K562 (cell line): Measurements from ENCODE around the gene ERBB4. TPM values are rescaled to one million over a fixed set of nuclear protein-coding genes. Genes with fewer than 3 reads are reported as not detected.

ENCODE experiments used
- ATAC-seq: fragments of 200-7000 bp; cut with Tn5 transposase; 3 replicates; pipeline ENCODE4 v1.9.1; 2020; ENCODE audit warnings: moderate library complexity
- BruUV-seq: library from RNA; stranded (reverse); fragments of 400-500 nt; replicated peaks from 2 replicates; lab custom pipeline; 2021; lab: Mats Ljungman, UMichigan
- CTCF ChIA-PET: fragments of 300-600 bp; formaldehyde crosslinking; extraction: SDS; loops from one replicate; lab custom pipeline; 2021; ENCODE audit warnings: low intra/inter-chr PET ratio; lab: Yijun Ruan, JAX
- POLR2A ChIA-PET: fragments of 300-600, 350-650 bp; sonication (Branson Sonifier 250); formaldehyde crosslinking; extraction: SDS; loops from one replicate; lab custom pipeline; 2021; ENCODE audit warnings: antibody characterized with exemption, inconsistent platforms; lab: Yijun Ruan, JAX
- DNase-seq, 4 experiments: peaks; one replicate each; pipeline versions ENCODE4 v3.0.0 to v3.0.0-alpha.2; 2011 to 2018; ENCODE audit warnings: low spot score in 3 of 4, mixed read lengths in 3 of 4; ENCODE audit errors: extremely low read depth in 1 of 4
- FAIRE-seq: peaks from 2 replicates; lab custom pipeline; 2011; peaks lifted over from hg19 to GRCh38; lab: Jason Lieb, UNC
- H2AFZ ChIP-seq: 2 replicates; pipeline ENCODE4 v1.6.0; 2011; ENCODE audit warnings: low read depth, low read length, control low read depth, inconsistent platforms
- H3K27ac ChIP-seq: fragments of 200-600 bp; 3 replicates; pipeline ENCODE4 v1.8.0; 2011; ENCODE audit warnings: low read depth, mild to moderate bottlenecking, control low read depth, inconsistent platforms, low read length, moderate library complexity, mixed read lengths; ENCODE audit errors: extremely low read depth
- H3K27me3 ChIP-seq, 2 experiments: fragments of 300-600 bp in 1 of 2; 2 replicates in 1 of 2; 3 replicates in 1 of 2; pipeline versions ENCODE4 v1.6.0 to v1.8.0; 2011; ENCODE audit warnings: inconsistent platforms in 2 of 2, low read length in 2 of 2, mild to moderate bottlenecking in 1 of 2, mixed read lengths in 1 of 2, moderate library complexity in 1 of 2; ENCODE audit not compliant: control insufficient read depth in 2 of 2, insufficient read depth in 2 of 2
- H3K36me3 ChIP-seq: fragments of 300-600 bp; 3 replicates; pipeline ENCODE4 v1.8.0; 2011; ENCODE audit warnings: mild to moderate bottlenecking, low read length, inconsistent platforms; ENCODE audit not compliant: control insufficient read depth, insufficient read depth
- H3K4me1 ChIP-seq, 2 experiments: fragments of 200-600 bp in 1 of 2; replicated peaks in 1 of 2; 2 replicates in 1 of 2; 3 replicates in 1 of 2; pipeline versions ENCODE4 v1.5.1 to v1.8.0; 2011; ENCODE audit warnings: inconsistent platforms in 2 of 2, low read length in 2 of 2, mild to moderate bottlenecking in 1 of 2, mixed read lengths in 1 of 2, moderate library complexity in 1 of 2; ENCODE audit not compliant: control insufficient read depth in 2 of 2, insufficient read depth in 2 of 2
- H3K4me2 ChIP-seq: 2 replicates; pipeline ENCODE4 v1.6.1; 2011; ENCODE audit warnings: low read length, control low read depth, inconsistent platforms, mixed read lengths; ENCODE audit not compliant: insufficient read depth
- H3K4me3 ChIP-seq: fragments of 200-600 bp; sonication (generic), shearing (Covaris generic); 2 replicates; pipeline ENCODE4 v1.5.1; 2016; ENCODE audit warnings: control low read depth, inconsistent platforms
- H3K79me2 ChIP-seq: fragments of 200-600 bp; 3 replicates; pipeline ENCODE4 v1.8.0; 2011; ENCODE audit warnings: low read length, inconsistent platforms; ENCODE audit not compliant: control insufficient read depth, insufficient read depth
- H3K9ac ChIP-seq, 2 experiments: 2 replicates each; pipeline versions ENCODE4 v1.6.0 to v1.6.1; 2011; ENCODE audit warnings: low read depth in 2 of 2, low read length in 2 of 2, control low read depth in 1 of 2, inconsistent platforms in 1 of 2, mild to moderate bottlenecking in 1 of 2, mixed read lengths in 1 of 2; ENCODE audit not compliant: insufficient read depth in 1 of 2
- H3K9me1 ChIP-seq: one replicate; pipeline ENCODE4 v1.6.0; 2011; ENCODE audit warnings: inconsistent platforms, mild to moderate bottlenecking, low read length, moderate library complexity; ENCODE audit not compliant: control insufficient read depth, insufficient read depth
- H3K9me3 ChIP-seq: replicated peaks from 2 replicates; pipeline ENCODE4 v1.5.1; 2011; ENCODE audit warnings: low read depth, low read length, inconsistent platforms; ENCODE audit not compliant: control insufficient read depth, insufficient read depth
- H4K20me1 ChIP-seq: replicated peaks from 2 replicates; pipeline ENCODE4 v1.6.1; 2011; ENCODE audit warnings: low read length, inconsistent platforms, mixed read lengths; ENCODE audit not compliant: control insufficient read depth, insufficient read depth
- FOXA3 ChIP-seq, 2 experiments: fragments of 450-650 bp in 1 of 2; sonication (generic) in 1 of 2; formaldehyde crosslinking; IDR thresholded peaks in 1 of 2; conservative IDR thresholded peaks in 1 of 2; 2 replicates each; pipeline versions ENCODE4 v1.4.0 to v1.8.0; 2020 to 2022; ENCODE audit warnings: mild to moderate bottlenecking in 2 of 2, missing genetic modification reagents in 1 of 2
- FOXK2 ChIP-seq, 2 experiments: fragments of 450-650 bp; IDR thresholded peaks in 1 of 2; conservative IDR thresholded peaks in 1 of 2; 2 replicates each; pipeline ENCODE4 v1.6.1; 2016; ENCODE audit warnings: low read depth in 2 of 2, mild to moderate bottlenecking in 1 of 2
- HMG20A ChIP-seq: fragments of 450-650 bp; formaldehyde crosslinking; conservative IDR thresholded peaks from 2 replicates; pipeline ENCODE4 v1.4.0; 2020; ENCODE audit warnings: mild to moderate bottlenecking, mixed read lengths
- HSF4 ChIP-seq: fragments of 250-450 bp; sonication (Bioruptor Pico); IDR thresholded peaks from 2 replicates; pipeline ENCODE4 v2.1.2; 2022; ENCODE audit warnings: mild to moderate bottlenecking, moderate library complexity, borderline replicate concordance
- LCOR ChIP-seq: sonication (generic); formaldehyde crosslinking; IDR thresholded peaks from 2 replicates; pipeline ENCODE4 v1.8.0; 2022; ENCODE audit warnings: mild to moderate bottlenecking, missing genetic modification reagents
- MCM2 ChIP-seq: fragments of 450-650 bp; IDR thresholded peaks from 2 replicates; pipeline ENCODE4 v1.6.1; 2017; ENCODE audit warnings: low read depth, mild to moderate bottlenecking
- MEIS2 ChIP-seq: fragments of 450-650 bp; IDR thresholded peaks from 2 replicates; pipeline ENCODE4 v1.6.1; 2014; ENCODE audit warnings: mild to moderate bottlenecking; ENCODE audit not compliant: partially characterized antibody
- POLR3A ChIP-seq: IDR thresholded peaks from 2 replicates; pipeline ENCODE4 v1.6.1; 2011; ENCODE audit warnings: borderline replicate concordance, mild to moderate bottlenecking, moderate library complexity; ENCODE audit not compliant: insufficient read length, insufficient read depth; ENCODE audit errors: extremely low read depth
- PURB ChIP-seq: sonication (generic); formaldehyde crosslinking; IDR thresholded peaks from 2 replicates; pipeline ENCODE4 v1.9.0; 2021; ENCODE audit warnings: low read depth, mild to moderate bottlenecking, missing genetic modification reagents
- RBM22 ChIP-seq: fragments of 200-400 bp; formaldehyde crosslinking; IDR thresholded peaks from 2 replicates; pipeline ENCODE4 v1.6.1; 2018; ENCODE audit warnings: low read length, low read depth; ENCODE audit not compliant: poor library complexity, severe bottlenecking
- TEAD1 ChIP-seq, 2 experiments: fragments of 450-650 bp in 1 of 2; sonication (generic) in 1 of 2; formaldehyde crosslinking; IDR thresholded peaks; 2 replicates each; pipeline versions ENCODE4 v1.4.0 to v1.8.0; 2020 to 2022; ENCODE audit warnings: mild to moderate bottlenecking in 2 of 2, missing genetic modification reagents in 1 of 2
- TEAD2 ChIP-seq: fragments of 450-650 bp; IDR thresholded peaks from 2 replicates; pipeline ENCODE4 v1.6.1; 2016; ENCODE audit warnings: missing genetic modification characterization, control low read depth, missing compliant biosample characterization
- TSC22D4 ChIP-seq: fragments of 450-650 bp; IDR thresholded peaks from 2 replicates; pipeline ENCODE4 v1.6.1; 2016; ENCODE audit warnings: missing genetic modification characterization, missing biosample characterization, control low read depth
- ZFP30 ChIP-seq: fragments of 250-450 bp; sonication (Bioruptor Pico); IDR thresholded peaks from 2 replicates; pipeline ENCODE4 v1.8.0; 2022; ENCODE audit warnings: moderate library complexity, mild to moderate bottlenecking, inconsistent platforms, borderline replicate concordance
- WGBS: fragments of 100-300 bp; shearing (Covaris generic); methylation state at CpG from one replicate; pipeline ENCODE4 v1.1.6; 2016; ENCODE audit warnings: low coverage, mixed read lengths; ENCODE audit not compliant: insufficient coverage; ENCODE audit errors: missing lambda C conversion rate; 5-methylcytosine and 5-hydroxymethylcytosine counted together
- in situ Hi-C: fragments of 300-500 bp; cut with MboI; formaldehyde crosslinking; loops from 4 replicates; pipeline ENCODE4 v1.15.0; 2018; ENCODE audit warnings: inconsistent platforms, mixed read lengths
- intact Hi-C: fragments of 100-400 bp; cut with micrococcal nuclease; formaldehyde crosslinking; loops from 2 replicates; pipeline ENCODE4 v1.14.2; 2022
- polyA plus RNA-seq, 8 experiments: library from polyadenylated mRNA; depleted of rRNA in 4 of 8; stranded (reverse) in 5 of 8; unstranded in 3 of 8; fragments of >200 nt; fragmentation: Nextera tagmentation in 2 of 8; fragmentation: Illumina TruSeq in 1 of 8; extraction: Ambion mirVana in 2 of 8; extraction: Trizol in 1 of 8; gene quantifications; 2 replicates each; pipeline versions ENCODE4 v1.2.1 to v1.2.3, GENCODE V29; 2011 to 2014; ENCODE audit warnings: inconsistent platforms in 1 of 8, missing spikeins in 1 of 8
- total RNA-seq, 7 experiments: library from RNA; depleted of rRNA in 6 of 7; stranded (reverse); fragments of >200 nt in 6 of 7; fragmentation: Illumina TruSeq in 2 of 7; extraction: Trizol in 2 of 7; gene quantifications; 2 replicates each; pipeline versions ENCODE4 v1.2.1 to v1.2.3, GENCODE V29; 2011 to 2021; ENCODE audit warnings: low replicate concordance in 1 of 7
- TF ChIP-seq, protein P1 (sequence below): fragments of 450-650 bp; IDR thresholded peaks from 2 replicates; pipeline ENCODE4 v1.6.1; 2016; ENCODE audit warnings: mild to moderate bottlenecking
- TF ChIP-seq, protein P2 (sequence below): sonication (generic); formaldehyde crosslinking; IDR thresholded peaks from 2 replicates; pipeline ENCODE4 v1.8.1; 2023; ENCODE audit warnings: mild to moderate bottlenecking, missing genetic modification reagents
- TF ChIP-seq, protein P3 (sequence below): IDR thresholded peaks from 2 replicates; pipeline ENCODE4 v1.6.1; 2016; ENCODE audit warnings: missing genetic modification characterization, missing compliant biosample characterization

The ERBB4 gene
- total and polyA plus RNA-seq, 9 of the 15 experiments (the other 6 are each of a cell fraction or from before 2014, with no cell fraction given), result not detected

DNA sequence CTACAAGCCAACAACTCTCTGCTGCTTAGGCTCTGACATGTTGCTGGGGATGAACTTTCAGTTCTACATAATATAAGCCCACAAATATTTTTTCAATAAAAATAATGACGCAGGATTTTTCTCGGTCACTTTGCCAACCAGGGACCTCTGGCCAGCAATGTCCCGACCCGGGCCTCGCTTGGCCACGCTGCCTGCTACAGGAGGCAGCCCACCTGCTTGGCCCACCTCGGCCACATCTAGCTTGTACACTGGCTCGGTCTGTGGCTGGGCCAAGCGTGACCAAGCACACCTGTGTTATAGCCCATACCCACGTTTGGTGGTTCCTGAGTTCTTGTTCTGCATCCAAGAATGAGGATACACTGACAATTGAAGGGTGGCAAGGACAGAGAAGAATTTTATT, 1208.7 kb downstream of the ERBB4 start:
- Histone ChIP-seq H3K9ac (no peak overlapping the region), H3K4me2 (no peak overlapping the region), H3K27ac (no peak overlapping the region), H3K36me3 (no peaks in the 10 kb centered on the region), H3K9me1 (no peaks in the 10 kb centered on the region), H3K27me3 (no peaks in the 10 kb centered on the region), H2AFZ (no peak overlapping the region), H3K4me3 (no peak overlapping the region), H4K20me1 (no peaks in the 10 kb centered on the region), H3K79me2 (no peaks in the 10 kb centered on the region), H3K4me1 (no peaks in the 10 kb centered on the region), H3K9me3 (no peaks in the 10 kb centered on the region)
- TF ChIP-seq, protein P1, sequence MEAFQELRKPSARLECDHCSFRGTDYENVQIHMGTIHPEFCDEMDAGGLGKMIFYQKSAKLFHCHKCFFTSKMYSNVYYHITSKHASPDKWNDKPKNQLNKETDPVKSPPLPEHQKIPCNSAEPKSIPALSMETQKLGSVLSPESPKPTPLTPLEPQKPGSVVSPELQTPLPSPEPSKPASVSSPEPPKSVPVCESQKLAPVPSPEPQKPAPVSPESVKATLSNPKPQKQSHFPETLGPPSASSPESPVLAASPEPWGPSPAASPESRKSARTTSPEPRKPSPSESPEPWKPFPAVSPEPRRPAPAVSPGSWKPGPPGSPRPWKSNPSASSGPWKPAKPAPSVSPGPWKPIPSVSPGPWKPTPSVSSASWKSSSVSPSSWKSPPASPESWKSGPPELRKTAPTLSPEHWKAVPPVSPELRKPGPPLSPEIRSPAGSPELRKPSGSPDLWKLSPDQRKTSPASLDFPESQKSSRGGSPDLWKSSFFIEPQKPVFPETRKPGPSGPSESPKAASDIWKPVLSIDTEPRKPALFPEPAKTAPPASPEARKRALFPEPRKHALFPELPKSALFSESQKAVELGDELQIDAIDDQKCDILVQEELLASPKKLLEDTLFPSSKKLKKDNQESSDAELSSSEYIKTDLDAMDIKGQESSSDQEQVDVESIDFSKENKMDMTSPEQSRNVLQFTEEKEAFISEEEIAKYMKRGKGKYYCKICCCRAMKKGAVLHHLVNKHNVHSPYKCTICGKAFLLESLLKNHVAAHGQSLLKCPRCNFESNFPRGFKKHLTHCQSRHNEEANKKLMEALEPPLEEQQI, result no peak
- TF ChIP-seq HSF4 (CRISPR knock-in tag) (no peak), PURB (CRISPR knock-in tag) (no peak), LCOR (CRISPR knock-in tag) (no peak), TEAD2 (tag) (no peak), HMG20A (CRISPR knock-in tag) (no peak), MCM2 (no peak), FOXK2 (conservative IDR thresholded peaks at IDR 0.05 in 1 of 2, IDR thresholded peaks at IDR 0.05 in 1 of 2; ENCODE audit: low read depth in 2 of 2) (no peak), ZFP30 (CRISPR knock-in tag) (no peak), FOXA3 (CRISPR knock-in tag; conservative IDR thresholded peaks at IDR 0.05 in 1 of 2, IDR thresholded peaks at IDR 0.05 in 1 of 2) (no peak), TEAD1 (CRISPR knock-in tag; IDR thresholded peaks at IDR 0.05) (no peak), POLR3A (no peak), TSC22D4 (tag) (no peak), RBM22 (no peak), MEIS2 (no peak)
- TF ChIP-seq, protein P2, sequence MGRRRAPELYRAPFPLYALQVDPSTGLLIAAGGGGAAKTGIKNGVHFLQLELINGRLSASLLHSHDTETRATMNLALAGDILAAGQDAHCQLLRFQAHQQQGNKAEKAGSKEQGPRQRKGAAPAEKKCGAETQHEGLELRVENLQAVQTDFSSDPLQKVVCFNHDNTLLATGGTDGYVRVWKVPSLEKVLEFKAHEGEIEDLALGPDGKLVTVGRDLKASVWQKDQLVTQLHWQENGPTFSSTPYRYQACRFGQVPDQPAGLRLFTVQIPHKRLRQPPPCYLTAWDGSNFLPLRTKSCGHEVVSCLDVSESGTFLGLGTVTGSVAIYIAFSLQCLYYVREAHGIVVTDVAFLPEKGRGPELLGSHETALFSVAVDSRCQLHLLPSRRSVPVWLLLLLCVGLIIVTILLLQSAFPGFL (CRISPR knock-in tag), result no peak
- TF ChIP-seq, protein P3, sequence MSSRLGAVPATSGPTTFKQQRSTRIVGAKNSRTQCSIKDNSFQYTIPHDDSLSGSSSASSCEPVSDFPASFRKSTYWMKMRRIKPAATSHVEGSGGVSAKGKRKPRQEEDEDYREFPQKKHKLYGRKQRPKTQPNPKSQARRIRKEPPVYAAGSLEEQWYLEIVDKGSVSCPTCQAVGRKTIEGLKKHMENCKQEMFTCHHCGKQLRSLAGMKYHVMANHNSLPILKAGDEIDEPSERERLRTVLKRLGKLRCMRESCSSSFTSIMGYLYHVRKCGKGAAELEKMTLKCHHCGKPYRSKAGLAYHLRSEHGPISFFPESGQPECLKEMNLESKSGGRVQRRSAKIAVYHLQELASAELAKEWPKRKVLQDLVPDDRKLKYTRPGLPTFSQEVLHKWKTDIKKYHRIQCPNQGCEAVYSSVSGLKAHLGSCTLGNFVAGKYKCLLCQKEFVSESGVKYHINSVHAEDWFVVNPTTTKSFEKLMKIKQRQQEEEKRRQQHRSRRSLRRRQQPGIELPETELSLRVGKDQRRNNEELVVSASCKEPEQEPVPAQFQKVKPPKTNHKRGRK (tag), result no peak
- no peak for ATAC-seq
- in situ Hi-C loops (no loop called here), intact Hi-C loops (no loop called here)
- no TSS peak for BruUV-seq
- no peak for FAIRE-seq
- CTCF ChIA-PET, result no interaction called here
- POLR2A ChIA-PET, result no interaction called here
- DNase-seq, result no peak
- 4% methylated on average over 10 of the region's 10 CpGs for WGBS
